ENCODE data around the gene PAX3.

PAX3 gene

GRCh38 chr2:222298311-222299150 is at the start of gene PAX3:
TSS of gene PAX3 (minus strand) at chr2:222298998. CDS start at chr2:222298615, 383 bp downstream.
- DNase-seq = peak; percentile 44

DNA sequence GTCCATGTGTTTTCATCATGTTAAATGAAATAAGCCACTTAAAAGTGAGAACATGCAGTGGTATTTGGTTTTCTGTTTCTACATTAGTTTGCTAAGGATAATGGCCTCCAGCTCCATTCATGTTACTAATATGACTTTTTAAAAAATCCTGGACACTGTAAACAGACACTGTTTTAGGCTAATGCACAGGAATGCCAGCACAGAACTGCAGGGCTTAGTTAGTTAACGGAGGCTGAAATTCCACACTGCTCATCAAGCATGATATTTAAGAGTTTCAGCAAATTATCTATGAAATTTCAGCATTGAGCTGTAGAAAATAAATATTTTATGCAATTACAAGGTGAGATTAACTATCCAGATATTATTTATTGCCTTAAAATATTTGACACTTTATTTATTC is 42.5 kb upstream of the PAX3 start:
- no peak for DNase-seq

DNA sequence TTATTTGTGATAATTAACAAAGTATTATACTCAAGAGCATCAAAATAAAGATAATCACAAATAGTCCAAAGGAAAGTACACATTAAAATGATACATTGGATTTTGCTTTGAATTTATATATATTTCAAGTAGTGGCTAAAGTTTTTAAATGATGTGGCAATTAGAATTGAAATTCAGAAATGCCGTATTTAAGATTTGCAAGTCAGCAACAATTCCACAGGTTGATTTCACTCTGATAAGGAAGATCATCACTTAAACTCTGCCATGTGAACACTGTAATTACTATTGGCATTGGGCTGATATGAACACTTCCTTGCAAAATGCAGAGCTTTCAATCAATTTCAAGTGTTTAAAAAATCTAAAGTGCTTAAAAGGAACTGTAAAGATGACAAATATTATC is 39.6 kb upstream of the PAX3 start:
- no peak for DNase-seq

DNA sequence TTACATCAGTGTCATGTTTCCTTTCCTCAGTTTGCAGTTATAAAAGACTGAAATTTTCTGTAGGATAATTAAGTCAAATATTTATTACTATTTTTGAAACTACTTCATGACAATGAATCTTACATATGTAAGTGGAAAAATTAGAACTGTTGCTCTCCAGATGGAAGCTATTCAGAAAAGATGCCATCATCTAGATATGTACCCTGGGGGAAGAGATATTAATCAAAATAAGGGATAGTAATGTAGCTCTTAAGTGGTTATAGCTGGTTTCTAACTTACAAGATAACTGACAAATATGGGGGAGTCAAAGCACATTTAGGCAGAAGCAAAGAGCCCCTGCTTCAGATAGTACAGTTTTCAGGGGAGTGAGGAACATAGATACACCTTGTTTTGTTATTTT is 38.1 kb upstream of the PAX3 start:
- no peak for DNase-seq

GRCh38 chr2:222336442-222336841 is 37.6 kb upstream of the PAX3 start:
- no peak for DNase-seq

DNA sequence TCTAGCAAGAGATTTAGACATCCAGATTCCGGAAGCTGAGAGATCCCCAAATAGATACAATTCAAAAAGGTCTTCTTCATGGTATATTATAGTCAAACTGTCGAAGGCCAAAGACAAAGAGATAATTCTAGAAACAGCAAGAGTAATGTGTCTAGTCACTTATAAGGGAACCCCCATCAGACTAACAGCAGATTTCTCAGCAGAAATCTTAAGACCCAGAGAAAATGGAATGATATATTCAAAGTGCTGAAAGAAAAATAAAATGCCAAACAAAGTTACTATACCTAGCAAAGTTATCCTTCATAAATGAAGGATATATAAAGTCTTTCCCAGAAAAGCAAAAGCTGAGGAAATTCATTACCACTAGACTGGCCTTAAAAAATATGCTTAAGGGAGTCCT is 36.1 kb upstream of the PAX3 start:
- DNase-seq = no peak

- DNase-seq = no peak
These were observed 34.6 kb upstream of the PAX3 start for GRCh38 chr2:222333397-222333796.

DNA sequence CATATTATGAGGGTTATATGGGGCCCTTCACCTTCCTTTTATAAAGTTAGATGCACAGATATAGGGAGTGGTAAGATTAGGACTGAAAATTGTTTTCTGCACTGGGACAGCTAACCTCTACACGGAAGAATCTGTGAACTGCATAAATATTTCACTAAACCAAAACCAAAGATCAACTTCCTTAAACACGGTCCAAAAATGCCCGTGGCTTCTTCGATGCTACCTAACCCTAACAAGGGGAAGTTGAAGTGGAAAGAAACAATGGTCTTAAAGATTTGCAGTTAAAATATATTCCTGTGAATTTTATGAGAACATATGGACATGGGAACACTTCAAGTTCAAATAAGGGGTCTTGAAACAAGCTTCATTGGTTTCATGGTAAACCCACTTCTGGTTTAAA is 33.3 kb upstream of the PAX3 start:
- DNase-seq = no peak

- DNase-seq = no peak
These were observed 32.1 kb upstream of the PAX3 start for GRCh38 chr2:222330910-222331309.

- DNase-seq = no peak
These were observed 23.4 kb upstream of the PAX3 start for GRCh38 chr2:222322236-222322635.

DNA sequence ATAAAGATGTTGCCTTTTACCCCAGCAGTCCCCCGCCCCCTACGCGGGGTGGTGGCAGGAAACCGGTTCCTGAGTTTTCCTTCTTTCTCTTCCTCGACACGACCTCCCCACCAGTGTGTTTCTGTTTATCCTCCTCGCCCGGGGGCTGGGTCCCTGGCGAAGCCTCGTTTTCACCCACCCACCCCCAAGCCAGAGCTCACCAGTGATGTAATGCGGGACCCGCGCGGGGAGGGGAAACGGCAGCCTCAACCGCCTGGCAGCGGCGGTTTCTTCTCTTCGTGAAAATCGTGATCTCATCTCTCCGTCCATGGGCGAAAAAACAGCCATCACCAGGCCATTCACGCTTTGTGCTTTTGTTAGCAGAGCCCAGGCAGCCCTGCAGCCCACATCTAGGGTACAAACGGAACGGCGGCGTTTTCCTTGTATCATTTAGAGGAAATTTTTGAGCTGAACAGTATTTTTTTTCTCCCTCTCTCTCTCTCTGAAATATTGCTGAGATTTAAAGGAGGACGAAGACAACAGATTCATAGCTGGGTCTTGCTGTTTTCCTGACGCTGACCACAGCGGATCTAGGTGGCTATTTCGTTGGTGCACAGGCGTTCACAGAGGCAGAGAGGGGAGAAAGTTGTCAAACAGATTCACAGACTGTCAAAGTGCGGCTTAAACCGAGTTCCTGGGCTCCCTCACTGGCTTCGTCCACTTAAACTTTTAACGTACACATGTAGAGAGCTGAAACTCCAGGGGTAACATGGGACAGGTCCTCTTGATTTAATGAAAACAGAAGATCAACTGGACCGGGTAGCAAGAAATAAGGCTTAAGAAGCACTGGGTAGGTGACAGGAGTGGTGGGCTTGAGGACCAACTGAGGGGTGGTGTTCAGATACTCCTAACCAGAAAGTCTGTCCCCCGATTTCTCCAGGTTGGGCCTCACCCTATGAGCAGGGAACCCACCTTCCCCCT is 21.9 kb upstream of the PAX3 start:
- DNase-seq = peak; percentile 53

- peak; percentile 33 for DNase-seq
These were observed 21.0 kb upstream of the PAX3 start for GRCh38 chr2:222319586-222320435.

DNA sequence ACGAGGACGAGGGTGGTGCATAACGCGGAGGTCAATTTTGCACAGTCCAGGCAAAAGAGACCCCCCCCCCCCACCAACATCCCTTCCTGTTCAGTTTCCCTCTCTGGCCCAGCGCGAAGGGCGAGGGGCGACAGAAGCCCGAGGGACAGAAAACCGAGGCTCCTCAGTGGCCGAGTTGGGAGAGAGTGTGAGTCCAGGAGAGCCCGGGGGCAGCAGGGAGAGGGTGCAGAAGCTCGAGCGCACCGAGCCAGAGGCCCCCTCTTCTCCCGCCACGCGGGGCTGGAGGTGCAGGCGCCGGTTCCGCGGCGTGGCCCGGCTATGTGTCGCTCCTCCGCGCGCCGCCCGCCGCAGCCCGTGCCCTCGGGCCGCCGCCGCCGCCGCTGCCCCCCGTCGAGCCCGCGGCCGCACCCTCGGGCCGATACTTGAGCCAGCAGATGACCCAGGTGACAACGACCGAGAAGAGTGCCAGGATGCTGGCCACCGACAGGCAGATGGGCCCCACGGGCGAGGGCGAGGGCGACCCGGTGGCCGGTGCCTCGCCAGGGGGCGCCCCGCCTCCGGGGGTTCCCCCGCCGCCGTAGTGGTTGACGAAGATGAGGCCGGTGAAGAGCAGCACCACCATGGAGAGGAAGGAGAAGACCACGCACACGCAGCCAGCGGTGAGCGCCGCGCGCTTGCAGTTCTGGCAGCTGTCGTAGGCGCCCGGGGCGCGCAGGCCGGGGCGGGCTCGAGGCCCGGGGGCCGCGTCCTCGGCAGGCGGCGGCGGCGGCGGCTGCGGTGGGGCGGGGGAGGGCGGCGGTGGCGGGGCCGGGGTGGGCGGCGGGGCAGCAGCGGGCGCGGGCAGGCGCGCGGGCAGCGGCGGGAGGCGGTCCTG is 20.2 kb upstream of the PAX3 start:
- peak; percentile 41 for DNase-seq

DNA sequence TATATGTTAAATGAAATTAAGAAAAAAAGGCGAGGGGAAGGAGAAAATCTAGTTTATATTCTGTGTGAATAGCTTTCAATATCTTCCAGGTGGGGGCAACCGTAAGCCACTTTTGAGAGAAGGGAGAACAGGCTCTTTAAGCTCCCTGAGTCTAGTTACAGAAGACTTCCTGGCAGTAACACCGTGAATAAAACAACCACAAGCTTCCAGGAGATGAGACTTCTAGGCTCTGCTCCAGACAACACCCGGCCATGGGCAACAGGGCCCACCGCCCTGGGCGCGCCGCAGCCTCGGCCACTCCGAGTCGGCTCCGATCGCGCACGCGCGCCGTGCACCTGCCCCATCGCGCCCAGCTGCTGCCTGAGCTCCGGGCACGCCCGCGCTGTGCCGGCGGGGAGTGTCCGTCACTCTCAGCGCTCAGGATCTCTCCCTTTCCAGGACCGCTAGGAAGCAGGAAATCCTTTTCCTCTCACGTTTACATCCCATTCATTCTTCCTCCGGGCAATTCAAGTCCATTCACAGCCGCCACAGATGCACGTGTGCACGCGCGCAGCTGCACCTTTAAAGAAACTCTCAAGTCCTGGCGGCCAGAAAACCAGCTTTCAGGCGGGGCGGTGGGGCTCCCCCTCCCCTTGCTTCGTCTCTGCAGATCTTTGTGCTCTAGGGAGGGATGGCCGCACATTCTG is 19.4 kb upstream of the PAX3 start:
- peak; percentile 71 for DNase-seq

DNA sequence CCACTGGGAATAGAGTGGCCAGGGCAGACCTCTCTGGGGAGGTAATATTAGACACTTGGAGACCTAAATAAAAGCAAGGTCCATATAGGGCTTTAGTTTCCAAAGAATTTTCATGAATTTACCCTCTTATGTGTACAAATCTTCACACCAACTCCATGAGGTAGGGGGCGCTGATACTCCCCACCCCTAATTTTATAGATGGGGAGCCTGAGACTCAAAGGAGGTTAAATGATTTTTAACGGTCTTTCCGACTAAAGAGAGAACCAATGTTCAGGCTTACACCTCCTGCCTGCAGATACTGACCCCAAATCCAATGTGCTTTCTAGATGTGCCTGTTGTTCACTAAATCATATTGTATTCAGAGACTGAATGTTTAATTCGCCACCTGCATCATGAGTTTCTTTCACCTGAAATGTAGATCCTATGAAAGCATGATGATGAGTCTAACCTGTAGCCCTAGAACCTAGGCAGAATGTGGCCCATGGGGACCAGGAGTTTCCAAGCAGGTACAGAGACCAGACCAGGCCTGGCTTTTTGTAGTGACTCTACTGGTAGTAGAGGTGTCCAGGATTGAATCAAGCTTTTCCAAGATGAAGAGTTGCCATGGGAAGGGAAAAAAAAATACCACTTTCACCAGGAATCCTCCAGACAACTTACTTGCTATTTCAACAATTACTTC is 16.8 kb upstream of the PAX3 start:
- DNase-seq = no peak

GRCh38 chr2:222313816-222314215 is 15.0 kb upstream of the PAX3 start:
- DNase-seq = no peak

GRCh38 chr2:222311978-222312738 is 13.4 kb upstream of the PAX3 start:
- no peak for DNase-seq

GRCh38 chr2:222311319-222311977 is 12.7 kb upstream of the PAX3 start:
- DNase-seq = no peak

DNA sequence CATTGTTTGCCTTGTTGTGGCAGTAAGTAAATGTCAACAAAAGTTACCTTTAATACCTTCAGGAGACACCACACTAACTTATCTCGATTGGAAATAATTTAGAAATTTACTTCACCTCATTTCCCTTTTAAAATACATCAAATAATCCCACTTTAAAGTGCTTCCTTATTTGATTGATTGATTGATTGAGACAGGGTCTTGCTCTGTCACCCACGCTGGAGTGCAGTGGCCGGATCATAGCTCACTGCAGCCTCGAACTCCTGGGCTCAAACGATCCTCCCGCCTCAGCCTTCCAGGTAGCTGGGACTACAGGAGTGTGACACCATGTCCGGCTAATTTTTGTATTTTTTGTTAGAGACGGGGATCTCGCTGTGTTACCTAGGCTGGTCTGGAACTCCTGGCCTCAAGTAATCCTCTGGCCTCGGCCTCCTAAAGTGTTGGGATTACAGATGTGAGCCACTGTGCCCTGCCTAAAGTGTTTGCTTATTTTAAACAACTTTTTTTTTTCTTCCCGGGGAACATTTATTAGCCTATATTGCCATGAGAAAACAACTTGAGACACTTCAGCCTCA is 12.0 kb upstream of the PAX3 start:
- DNase-seq = no peak

Measured in femur (tissue), 1 donor.